ENCODE measurements around the gene CCDC172.

CCDC172 gene, protein sequence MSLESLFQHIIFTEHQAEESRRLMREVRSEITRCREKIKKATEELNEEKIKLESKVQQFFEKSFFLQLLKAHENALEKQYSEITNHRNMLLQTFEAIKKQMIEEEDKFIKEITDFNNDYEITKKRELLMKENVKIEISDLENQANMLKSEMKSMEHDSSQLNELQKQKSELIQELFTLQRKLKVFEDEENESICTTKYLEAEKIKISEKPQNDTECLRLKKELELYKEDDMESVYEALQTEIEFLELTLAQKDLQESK

DNA sequence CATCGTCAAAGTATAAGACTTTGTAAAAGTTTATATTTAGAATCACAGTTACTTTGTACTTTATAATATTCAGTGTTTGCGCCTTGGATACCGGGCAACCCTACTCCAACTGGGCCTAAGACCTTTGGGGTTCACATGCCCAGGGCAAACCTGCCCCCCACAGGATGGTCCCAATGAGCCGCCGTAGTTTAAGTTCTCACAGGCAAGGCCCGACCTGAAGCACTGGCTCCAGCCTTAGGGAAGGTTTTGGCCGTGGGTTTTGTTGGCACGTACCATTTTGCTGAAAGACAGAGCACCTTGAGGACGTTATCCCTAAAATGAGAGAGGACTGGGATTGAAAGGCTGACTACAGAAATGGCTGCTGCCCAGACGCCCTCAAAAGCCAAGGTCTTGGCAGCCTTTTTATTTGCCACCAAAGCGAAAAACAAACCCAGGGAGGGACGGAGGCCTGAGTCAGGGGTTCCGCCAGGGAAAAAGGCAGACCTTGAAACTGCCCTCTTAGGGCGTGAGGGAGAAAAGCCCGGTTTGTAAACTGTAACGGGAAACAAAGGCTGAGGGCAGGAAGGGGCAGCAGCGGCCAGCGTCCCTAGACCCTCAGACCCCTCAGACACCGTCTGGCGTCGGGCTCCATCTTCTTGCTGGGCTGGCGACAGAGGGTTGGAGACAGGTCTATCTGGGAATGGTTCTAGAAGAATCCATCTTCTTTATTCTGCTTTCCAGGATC lies at the start of gene CCDC172:
Gene CCDC172 (plus strand): TSS at position 222 of the 724 bp plus-strand sequence. CDS start 564 bp downstream, outside the sequence.
- DNase-seq, result no peak

DNA sequence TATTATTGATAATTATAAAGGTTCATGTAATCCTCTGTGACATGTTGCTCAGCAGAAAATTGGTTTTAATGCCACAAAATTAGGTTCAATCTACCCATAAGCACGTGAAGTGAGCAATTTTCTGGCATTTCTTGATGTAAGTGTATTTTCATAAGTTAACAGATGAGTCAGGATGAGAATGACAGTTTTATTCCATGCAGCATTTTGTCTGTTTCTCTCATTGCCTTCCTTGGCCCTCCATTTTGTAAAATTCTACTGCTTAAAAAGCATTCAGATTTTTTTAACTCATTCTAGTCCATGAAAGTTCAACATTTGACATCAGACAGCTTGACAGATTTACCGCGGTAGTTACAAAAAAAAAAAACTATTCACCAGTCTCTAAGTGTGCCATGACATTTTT lies 47.3 kb upstream of the CCDC172 start:
- no peak for DNase-seq

DNA sequence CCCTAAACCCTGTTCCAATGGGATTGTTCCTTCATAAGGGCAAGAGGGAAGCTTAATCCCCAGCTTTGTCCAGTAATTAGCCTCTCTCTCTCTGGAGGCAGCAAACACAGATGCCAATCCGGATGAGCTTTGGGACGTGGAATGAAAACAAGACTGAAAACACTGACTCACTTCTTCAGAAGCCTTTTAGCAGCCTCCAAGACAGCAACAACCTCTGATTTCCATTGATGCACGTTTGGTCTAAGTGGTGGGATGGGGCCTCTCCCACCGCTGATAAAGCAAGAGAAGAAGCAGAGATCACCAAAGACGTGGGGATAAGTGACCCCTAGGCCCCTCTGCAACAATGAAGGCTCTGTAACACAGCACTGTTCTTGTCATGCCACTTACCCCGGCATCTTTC lies 45.4 kb upstream of the CCDC172 start:
- DNase-seq, result no peak

DNA sequence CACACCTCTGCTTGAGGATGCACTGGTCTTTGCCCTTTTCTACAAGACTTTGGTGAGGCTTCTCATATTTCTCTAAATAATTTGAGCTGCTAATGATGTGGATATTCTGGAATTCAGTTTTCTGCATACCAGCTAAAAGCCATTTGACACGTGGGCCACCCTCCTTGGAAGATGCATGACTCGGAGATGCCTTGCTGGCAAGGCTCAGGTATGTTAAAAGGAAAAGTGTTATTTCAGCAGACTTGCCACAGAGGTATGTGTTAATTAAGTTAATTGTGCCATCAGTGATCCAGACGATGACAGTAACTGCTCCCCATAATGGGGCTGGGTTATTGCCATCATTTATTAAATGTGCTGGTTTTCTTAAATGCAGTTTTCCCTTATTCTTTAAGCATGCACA lies 42.5 kb upstream of the CCDC172 start:
- DNase-seq, result no peak

DNA sequence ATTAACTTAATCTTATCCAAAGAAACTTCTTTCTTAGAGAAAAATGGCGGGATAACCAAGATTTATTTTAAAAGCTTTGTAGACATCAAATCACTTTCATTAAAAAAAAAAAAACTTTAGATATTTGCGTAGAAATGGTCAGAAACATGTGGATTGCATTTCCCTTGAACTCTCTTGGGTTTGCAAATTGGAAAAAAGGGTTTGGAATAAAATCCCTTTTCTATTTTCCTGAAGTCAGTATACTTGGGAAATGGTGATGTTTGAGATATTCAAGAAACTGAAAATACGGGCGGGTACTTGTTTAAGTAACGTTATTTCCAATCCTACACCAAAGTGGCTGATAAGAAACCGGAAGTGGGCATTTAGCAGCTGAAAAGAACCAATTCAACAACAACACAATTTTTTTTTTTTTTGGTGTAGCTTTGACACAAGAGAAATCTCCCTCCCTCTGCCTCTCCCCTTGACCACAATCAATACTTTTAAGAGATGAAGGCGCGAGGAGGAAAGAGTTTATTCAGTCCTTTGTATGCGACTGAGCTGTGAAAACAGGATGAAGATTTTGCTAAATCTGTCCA lies 37.5 kb upstream of the CCDC172 start:
- DNase-seq, result no peak

DNA sequence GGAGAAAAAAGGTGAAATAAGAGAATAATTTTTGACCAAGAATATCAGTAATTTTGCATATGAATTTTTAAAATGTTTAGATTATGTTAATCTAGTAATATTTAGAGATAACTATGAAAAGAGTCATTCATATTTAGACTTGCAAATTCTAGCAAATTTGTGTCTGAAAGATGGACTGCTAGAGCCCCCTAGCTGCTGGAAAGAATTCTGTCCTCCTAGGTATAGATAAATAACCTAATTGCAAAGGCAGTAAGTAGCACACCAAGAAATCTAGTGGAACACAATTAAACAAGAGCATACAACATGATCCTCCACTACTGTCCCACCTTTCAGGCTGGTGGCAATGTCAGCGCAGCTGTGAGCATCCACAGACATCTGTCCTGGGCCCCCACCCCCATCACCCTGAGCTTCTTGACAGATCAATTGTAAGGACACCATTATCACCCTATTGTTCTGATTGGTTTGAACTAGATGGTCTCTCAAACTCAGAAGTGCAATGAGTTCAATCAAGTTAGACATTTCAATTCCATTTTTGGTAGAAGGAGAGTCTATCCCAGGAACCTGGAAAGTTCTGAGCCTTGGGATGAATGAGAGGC lies 36.2 kb upstream of the CCDC172 start:
- DNase-seq, result no peak

DNA sequence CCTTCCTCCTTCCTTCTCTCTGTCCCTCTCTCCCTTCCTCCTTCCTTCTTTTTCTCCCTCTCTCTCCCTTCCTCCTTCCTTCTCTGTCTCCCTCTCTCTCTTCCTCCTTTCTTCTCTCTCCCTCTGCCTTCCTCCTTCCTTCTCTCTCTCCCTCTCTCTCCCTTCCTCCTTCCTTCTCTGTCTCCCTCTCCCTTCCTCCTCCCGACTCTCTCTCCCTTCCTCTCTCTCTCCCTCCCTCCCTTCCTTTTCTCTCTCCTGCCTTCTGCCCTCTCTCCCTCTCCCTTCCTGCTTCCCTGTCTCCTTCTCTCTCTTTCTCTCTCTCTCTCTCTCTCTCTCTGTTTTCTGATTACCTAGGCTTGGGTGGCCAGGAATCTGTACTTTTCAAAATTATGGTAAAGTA lies 34.6 kb upstream of the CCDC172 start:
- DNase-seq, result no peak

DNA sequence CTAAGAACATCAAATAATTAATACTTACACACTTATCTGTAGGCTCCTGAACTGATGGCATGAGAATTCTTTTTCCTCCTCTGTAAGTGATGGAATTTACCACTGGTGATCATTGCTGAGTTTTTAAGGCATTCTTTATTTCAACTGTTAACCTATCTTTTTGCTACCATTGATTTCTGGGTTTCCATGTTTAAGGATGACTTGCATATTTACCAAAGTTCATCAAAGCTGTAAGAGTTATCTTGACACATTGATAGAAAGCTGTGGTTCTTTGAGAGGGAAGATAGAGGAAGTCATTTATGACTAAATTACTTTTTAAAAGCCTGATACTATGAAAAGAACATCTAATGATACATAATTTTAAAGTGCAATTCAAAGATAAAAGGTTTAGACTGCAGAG lies 31.8 kb upstream of the CCDC172 start:
- no peak for DNase-seq

DNA sequence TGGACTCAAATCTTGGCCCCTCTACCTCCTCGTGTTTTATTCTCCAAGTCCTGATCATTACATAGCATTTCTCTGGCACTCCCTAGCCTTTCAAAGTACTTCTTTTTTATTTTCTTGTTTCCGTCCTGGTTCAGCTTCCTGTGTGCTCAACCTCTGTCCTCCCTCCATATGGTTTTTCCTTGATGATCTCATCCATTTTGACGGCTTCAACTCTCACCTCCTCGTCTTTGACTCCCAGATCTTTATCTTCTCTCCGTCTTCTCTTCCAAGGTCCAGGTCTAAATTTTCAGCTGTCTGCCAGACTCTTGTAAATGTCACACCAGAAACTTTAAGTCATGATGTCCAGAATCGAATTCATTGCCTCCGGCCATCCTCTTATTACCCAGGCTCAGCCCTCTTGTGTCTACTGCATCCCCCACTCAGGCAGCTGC lies 27.9 kb upstream of the CCDC172 start:
- DNase-seq, result no peak

DNA sequence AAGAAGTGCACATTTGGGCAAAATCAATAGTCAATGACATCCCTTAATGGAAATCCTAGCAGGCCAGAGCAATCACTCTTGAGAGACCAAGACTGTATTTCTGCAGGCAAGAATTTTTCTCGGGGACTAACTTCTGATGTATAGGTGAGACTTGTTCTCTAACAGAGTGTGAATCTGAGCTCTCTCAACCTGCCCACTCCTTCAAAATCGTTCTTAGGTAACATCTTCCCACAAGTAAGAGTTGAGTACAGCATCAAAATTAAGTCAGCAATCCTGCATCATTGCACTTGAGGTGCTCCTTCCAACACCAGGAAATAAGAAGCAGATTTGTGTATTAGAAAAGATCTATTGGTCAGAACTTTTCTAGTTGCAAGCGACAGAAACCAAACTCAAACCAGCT lies 25.7 kb upstream of the CCDC172 start:
- DNase-seq, result no peak

DNA sequence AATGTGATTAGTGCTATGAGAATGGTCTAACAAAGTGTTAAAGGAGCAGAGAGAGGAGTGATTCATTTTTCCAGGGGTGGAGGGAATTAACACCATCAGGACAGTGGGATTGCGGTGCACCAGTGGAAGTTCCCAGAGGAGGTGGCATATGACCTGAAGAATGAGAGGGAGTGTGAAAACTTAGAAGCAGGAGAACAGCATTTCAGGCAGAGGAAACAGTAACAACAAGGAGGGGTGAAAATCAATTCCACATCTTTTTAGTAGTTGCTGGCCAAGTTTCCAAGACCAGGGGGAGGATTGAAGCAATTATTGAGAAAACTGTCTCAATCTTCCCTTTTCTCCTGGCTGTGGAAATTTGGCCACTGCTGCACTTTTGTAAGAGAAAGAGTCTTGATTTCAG lies 23.7 kb upstream of the CCDC172 start:
- no peak for DNase-seq

DNA sequence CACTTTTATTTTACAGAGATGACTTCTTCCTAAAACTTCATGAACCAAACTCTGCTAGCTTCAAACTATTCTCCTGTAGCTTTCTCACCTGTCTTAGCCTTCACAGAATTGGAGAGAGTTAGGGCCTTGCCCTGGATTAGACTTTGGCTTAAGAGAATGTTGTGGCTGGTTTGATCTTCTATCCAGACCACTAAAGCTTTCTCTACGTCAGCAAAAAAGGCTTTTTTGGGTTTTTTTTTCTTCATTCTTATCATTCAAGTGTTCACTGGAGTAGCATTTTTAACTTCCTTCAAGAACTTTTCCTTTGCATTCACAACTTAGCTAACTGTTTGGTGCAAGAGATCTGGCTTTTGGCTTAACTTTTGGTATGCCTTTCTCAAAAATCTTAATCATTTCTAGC lies 19.3 kb upstream of the CCDC172 start:
- DNase-seq, result no peak

DNA sequence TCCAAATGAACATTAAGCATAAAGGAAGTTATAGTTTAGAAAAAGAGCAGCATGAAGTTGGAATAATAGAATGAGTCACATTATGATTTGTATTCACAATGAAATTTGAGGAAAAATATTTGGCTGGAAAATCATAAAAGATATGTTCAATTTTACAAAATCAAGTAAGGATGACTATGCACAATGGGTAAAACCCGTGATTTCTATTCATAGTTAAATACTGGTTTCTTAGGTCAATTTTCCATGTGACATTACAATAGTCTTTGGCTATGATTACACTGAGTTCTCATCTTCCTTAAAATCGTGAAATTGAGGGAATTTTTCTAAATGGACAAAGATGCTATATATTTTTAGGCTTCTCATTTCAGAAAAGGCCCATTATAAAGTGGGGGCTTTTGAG lies 17.4 kb upstream of the CCDC172 start:
- no peak for DNase-seq

DNA sequence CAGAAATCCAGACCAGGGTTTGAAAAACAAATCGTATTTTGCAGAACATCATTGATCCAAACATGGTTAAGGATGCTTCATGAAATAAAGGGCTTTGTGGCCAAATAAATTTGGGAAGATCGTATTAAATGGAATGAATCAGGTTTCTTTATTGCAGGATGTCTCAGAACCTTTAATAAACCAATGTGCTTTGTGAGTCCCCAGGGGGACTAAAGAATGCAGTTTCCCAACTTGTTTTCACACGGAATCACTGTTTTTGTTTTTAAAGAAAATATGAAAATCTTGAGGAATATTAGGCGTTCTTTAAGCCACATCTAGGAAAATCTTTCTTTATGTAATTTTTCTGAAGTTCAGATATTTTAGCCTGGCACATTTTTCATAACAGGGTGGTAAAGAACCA lies 16.8 kb upstream of the CCDC172 start:
- no peak for DNase-seq

DNA sequence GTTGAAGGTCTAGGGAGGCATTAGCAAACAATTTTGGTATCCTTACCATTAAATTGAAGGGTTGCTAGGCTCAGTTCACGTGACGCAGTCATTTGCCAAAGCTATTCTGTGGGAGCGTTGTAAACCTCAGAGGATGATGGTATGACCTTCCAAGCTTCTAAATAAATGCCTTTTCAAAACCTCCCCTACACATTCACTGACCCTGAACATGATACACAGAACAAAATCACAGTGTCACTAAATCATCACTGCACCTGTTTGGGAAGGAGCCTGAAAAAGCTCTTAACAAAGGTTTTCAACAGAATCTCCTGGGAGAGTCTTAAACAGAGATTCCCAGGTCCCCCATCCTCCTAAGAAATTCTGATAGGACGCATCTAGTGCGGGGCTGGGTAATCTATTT lies 13.2 kb upstream of the CCDC172 start:
- DNase-seq, result no peak

DNA sequence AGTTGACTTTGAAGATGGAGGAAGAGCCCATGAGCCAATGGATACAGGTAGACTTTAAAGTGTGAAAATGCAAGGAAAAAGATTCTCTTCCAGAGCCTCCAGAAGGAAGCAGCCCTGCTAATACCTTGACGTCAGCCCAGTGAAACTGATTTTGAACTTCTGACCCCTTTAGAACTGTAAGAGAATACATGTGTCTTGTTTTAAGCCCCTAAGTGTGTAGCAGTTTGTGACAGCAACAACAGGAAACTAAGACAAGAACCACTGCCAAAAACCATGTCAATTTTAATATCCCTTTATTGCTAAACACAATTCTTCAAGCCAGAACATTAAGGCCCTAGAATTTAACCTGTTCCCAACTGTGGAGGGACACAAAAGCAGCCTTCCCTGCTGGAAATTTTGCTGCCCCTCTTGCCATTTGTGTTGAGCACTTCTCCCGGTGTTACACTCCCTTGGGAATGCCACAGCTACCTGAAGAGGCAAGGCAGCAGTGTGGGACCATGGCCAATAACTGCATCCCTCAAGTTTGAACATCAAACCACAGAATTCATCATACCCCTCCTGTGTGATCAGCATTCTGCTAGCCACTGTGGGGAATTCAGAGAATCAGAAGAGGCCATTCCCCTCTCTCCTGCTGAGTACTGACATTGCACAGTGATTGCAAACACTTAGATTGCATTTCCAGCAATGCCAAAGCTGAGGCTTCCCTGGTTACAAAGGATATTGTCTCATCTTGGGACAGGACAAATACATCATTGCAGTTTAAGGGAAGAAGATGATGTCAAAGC lies 12.3 kb upstream of the CCDC172 start:
- no peak for DNase-seq

DNA sequence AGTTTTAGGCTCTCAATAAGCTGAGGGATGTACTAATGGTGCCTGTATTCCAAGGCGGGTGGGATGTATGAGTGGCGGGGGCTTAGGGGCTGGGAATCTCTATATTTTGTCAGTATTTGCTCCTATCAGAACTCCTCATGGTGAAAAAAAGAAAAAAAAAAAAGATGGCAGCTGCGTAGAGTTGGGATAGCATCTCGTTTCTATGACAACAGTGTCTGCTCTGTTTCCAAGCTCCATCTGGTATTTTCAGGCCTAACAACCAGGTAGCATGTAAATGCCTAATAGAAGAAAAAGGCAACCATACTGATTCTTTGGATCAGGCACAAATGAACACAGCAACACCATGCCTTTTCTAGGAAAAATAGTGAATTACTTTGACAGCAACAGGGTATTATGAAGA lies 11.7 kb upstream of the CCDC172 start:
- DNase-seq, result no peak

DNA sequence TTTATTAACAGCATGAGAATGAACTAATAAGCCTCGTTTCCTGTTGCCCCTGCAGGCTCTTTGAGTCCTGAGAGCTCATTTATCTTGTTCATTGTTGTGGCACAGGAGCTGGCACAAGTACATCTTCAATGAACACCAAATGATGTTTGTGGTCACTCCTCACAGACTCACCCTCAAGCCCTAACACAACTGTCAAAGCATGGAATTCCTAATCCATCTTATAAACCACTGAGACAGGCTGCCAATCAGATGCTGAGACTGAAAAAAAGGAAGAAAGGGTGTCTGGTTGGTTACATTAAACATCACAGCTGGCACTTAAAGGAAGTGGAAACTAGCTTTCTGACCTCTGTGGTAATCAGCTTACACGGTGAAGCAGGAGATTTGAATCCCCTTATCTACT lies 7.7 kb upstream of the CCDC172 start:
- no peak for DNase-seq

DNA sequence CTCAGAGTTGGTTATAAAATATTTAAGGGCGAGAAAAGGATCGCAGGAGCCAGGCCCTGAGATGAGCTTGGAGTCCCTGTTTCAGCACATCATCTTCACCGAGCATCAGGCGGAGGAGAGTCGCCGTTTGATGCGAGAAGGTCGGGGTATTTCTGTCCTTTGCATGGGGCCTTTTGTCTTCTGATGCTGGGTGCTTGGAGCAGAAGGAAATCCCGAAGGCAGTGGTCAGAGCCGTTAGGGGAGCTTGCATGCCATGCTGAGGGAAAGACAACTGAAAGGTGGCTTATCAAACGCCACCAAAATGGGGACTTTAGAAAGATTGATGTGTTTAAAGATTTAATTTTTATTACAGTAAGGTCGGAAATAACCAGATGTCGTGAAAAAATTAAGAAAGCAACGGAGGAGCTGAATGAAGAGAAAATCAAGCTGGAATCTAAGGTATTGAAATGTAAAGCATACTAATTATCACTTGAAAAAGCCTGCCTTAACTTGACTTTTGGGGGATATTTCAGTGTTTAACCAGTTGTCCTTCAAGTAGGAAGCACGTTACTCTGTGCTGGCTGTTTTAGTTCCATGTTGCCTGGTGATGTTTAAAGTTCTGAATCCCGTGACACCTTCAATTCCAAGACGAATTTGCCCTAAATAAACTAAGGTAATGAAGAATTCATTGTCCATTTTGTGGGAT lies 845 bp downstream of the CCDC172 start:
- no peak for DNase-seq

DNA sequence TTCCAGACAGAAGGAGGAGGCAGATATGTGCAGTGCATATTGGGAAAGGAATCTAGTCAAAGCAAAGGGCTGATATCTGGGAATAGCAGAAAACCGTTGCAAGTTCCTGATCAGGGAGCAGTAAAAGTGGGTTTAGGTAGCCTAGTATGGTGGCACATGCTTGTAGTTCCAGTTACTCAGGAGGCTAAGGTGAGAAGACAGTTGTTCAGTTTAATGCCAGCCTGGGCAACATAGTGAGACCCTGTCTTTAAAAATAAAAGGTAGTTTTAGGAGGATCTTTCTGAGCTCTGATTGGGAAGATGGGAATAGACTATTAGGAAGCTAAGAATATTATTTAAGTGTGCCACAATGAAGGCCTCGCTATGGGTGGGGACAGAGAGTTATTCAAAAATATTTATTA lies 1.7 kb downstream of the CCDC172 start:
- DNase-seq, result no peak

DNA sequence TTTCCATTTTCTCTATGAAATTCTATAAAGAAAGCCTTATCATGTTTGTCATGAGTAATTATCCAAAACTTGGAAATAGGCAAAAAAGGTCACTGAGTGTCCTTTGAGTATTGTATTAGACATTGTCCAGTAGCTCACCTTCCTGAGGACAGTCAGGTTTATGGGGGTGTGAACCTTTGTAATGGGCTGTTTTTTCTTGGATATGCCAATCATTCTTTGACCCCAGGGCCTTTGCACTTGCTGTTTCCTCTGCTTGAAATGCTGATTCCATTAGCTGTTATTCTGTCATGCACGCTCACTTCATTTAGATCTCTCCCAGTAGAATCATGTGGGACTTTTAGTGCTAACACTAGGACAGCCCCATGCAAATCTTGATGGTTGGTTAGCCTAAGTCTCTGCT lies 4.9 kb downstream of the CCDC172 start:
- DNase-seq, result no peak

DNA sequence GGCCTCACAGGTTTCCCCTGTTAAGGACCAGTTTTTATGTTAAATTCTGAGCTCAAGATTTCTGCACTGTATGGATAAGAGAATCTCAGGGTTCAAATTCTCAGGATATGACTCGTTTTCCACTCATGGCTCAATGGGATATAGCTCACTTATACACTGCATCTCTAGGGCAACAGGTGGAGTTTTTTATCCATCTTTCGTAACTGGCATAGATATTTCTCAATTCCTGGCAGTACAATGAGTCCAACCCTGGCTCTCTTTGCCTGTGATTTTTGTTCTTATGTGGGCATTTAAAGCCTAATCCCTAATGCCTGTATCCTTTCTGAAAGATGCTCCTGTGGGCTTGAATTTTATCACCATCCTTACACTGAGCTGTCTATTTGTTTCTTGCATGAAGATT lies 7.6 kb downstream of the CCDC172 start:
- no peak for DNase-seq

DNA sequence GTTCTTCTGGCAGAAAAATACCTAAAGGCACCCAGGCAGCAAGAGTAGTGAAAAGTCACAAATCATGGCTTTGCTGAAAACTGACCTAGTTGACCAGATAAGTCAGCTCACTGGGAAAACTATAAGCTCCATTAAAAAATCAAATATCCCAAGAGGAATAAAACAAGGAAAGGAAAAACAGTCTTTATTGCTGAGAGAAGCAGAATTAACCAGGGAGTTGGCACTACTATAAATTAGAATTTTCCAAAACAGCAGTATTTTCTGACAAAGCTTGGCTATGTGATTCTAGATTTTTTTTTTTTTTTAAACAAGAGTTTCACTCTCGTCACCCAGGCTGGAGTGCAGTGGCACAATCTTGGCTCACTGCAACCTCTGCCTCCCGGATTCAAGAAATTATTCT lies 12.6 kb downstream of the CCDC172 start:
- DNase-seq, result no peak
